ENCODE results near the gene SMO.

DNA sequence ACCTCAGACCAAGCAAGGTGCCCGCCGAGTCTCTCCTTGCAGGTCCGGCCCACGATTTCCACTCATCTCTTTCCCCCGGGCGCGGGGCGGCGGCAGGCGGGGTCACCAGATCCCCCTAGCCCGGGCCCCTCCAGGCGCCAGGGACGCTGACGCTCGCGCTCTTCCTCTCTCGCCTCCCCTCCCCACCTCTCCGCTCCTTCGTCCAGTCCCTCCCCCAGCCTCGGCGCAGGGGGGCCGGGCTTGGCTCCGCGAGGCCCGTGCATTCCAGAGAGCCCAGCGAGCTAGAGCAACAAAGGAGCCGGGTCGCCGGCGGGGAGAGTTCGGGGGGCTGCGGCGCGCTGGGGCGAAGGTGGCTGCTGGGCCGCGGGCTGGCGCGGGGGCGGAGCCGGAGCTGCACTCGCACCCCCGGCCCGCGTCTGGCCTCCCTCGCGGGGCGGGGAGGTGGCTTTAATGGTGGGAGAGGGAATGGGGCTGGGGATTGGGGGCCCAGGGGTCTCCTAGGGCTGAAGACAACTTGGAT lies at the start of gene SMO:
- TF ChIP-seq GATA3 (IDR thresholded peaks at IDR 0.05; ENCODE audit: low read depth, low read length) (no peak), GATA2 (IDR thresholded peaks at IDR 0.05; ENCODE audit: low read depth, low read length) (no peak)
